ENCODE measurements around the gene DUSP9.

DNA sequence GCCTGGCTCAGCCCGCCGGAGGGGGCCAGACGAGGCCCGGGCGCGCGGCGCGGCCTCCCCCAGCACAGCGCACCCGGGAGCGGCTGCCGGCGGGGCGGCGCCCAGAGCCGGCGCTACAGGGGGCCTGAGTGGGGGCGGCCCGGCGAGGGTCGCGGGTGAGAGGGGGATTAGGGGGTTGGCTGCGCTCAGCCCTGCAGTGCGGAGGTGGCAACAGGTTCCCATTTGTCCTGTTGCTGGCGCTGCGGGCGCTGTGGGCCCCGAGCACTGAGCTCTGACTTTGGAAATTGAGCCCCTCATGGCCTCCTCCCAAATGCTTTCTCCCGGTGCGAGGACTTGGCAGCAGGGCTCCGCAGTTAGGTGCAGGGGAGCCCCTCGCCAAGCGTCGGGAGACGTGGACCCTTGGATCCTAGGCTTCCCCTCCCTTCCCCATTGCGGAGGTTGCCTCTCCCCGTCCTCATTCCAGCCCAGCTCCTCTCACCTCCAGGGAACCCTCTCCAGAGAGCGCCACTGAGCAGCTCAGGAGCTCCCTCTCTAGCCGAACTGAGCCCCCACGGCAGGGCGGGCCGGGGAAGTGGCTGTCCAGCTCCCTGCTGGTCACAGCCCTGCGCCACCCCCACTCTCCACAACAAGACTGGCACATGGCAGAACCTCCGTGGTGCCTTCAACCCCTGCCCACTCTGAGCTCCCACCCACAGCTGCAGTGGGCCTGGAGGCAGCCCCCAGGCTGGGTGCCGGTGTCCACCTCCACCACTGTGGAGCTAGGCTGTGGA is 2.5 kb upstream of the DUSP9 start:
- TF ChIP-seq CTCF (IDR thresholded peaks at IDR 0.05) (no peak), EP300 (IDR thresholded peaks at IDR 0.05) (no peak), POLR2AphosphoS5 (IDR thresholded peaks at IDR 0.05) (no peak)
